ENCODE measurements around the gene ARID3B. TPM values are rescaled to one million over a fixed set of nuclear protein-coding genes. Genes with fewer than 3 reads are reported as not detected.

The ARID3B gene
- total and polyA plus RNA-seq, 2 donors (not counting 1 experiment from before 2014, with no cell fraction given) = 0.72 to 0.99 TPM

DNA sequence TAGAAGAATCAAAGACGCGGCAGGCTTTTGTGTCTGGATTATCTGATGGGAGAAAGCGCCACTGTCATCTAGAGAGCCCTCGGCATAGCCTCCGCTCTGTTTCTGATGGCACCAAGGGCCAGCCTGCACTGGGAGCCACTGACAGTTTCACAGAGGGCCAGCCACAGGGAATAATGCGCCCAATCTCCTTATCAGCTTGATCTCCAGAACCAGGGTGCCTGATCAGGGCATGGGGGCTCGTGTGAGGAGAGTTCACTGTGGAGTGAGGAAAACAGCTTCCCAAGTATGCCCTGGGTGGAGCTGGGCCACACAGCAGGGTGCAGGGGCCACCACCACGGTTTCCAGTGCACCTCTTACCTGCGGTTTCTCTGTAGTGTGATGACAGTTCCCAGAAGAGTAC lies 44.8 kb downstream of the ARID3B start:
- no peaks in the 10 kb centered on the region for H3K36me3 ChIP-seq (ENCODE audit: control insufficient read depth, insufficient read depth, low read length)
- no peak for TF ChIP-seq EZH2 (IDR thresholded peaks at IDR 0.05; ENCODE audit: low read length, missing control alignments)
- TF ChIP-seq, protein P1, sequence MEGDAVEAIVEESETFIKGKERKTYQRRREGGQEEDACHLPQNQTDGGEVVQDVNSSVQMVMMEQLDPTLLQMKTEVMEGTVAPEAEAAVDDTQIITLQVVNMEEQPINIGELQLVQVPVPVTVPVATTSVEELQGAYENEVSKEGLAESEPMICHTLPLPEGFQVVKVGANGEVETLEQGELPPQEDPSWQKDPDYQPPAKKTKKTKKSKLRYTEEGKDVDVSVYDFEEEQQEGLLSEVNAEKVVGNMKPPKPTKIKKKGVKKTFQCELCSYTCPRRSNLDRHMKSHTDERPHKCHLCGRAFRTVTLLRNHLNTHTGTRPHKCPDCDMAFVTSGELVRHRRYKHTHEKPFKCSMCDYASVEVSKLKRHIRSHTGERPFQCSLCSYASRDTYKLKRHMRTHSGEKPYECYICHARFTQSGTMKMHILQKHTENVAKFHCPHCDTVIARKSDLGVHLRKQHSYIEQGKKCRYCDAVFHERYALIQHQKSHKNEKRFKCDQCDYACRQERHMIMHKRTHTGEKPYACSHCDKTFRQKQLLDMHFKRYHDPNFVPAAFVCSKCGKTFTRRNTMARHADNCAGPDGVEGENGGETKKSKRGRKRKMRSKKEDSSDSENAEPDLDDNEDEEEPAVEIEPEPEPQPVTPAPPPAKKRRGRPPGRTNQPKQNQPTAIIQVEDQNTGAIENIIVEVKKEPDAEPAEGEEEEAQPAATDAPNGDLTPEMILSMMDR (conservative IDR thresholded peaks at IDR 0.05 in 1 of 2, IDR thresholded peaks at IDR 0.05 in 1 of 2; ENCODE audit: low read depth in 1 of 2, low read length in 2 of 2) = no peak
- H2AFZ ChIP-seq (ENCODE audit: low read length) = no peak overlapping the region

GRCh38 chr15:74589826-74590225 lies 48.8 kb downstream of the ARID3B start:
- Histone ChIP-seq H3K27me3 (ENCODE audit: control insufficient read depth, insufficient read depth, low read length) (no peaks in the 10 kb centered on the region), H3K9me3 (ENCODE audit: control insufficient read depth, insufficient read depth, low read depth, low read length) (no peaks in the 10 kb centered on the region), H3K9ac (ENCODE audit: insufficient read depth, low read length) (no peak overlapping the region), H3K36me3 (ENCODE audit: control insufficient read depth, insufficient read depth, low read length) (peaks cover 3% of the 10 kb centered on the region), H3K4me3 (replicated peaks in 1 of 4; ENCODE audit: control extremely low read depth in 1 of 4, insufficient read depth in 1 of 4, low read depth in 3 of 4, low read length in 4 of 4) (no peak overlapping the region), H3K4me1 (ENCODE audit: control insufficient read depth, extremely low read depth, insufficient read depth, low read length) (peaks cover 5% of the 10 kb centered on the region), H3K4me2 (ENCODE audit: extremely low read depth, insufficient read depth, low read length) (no peak overlapping the region), H3K27ac (ENCODE audit: insufficient read depth, low read length) (no peak overlapping the region), H4K20me1 (ENCODE audit: control insufficient read depth, extremely low read depth, insufficient read depth, low read length) (no peaks in the 10 kb centered on the region), H2AFZ (ENCODE audit: low read length) (no peak overlapping the region), H3K79me2 (ENCODE audit: control insufficient read depth, insufficient read depth, low read length) (no peaks in the 10 kb centered on the region)
- no peak for DNase-seq (ENCODE audit: low read depth in 2 of 2)
- TF ChIP-seq, protein P1 (conservative IDR thresholded peaks at IDR 0.05 in 1 of 2, IDR thresholded peaks at IDR 0.05 in 1 of 2; ENCODE audit: low read depth in 1 of 2, low read length in 2 of 2) = no peak
- no peak for TF ChIP-seq EZH2 (IDR thresholded peaks at IDR 0.05; ENCODE audit: low read length, missing control alignments)

More for the DNA sequence above, 44.8 kb downstream of the ARID3B start:
- Histone ChIP-seq H3K79me2 (ENCODE audit: control insufficient read depth, insufficient read depth, low read length) (no peaks in the 10 kb centered on the region), H3K4me3 (replicated peaks in 1 of 4; ENCODE audit: control extremely low read depth in 1 of 4, insufficient read depth in 1 of 4, low read depth in 3 of 4, low read length in 4 of 4) (no peak overlapping the region), H3K9me3 (ENCODE audit: control insufficient read depth, insufficient read depth, low read depth, low read length) (no peaks in the 10 kb centered on the region), H3K4me1 (ENCODE audit: control insufficient read depth, extremely low read depth, insufficient read depth, low read length) (peaks cover 5% of the 10 kb centered on the region), H3K27ac (ENCODE audit: insufficient read depth, low read length) (no peak overlapping the region), H3K4me2 (ENCODE audit: extremely low read depth, insufficient read depth, low read length) (no peak overlapping the region), H3K27me3 (ENCODE audit: control insufficient read depth, insufficient read depth, low read length) (no peaks in the 10 kb centered on the region), H3K9ac (ENCODE audit: insufficient read depth, low read length) (no peak overlapping the region), H4K20me1 (ENCODE audit: control insufficient read depth, extremely low read depth, insufficient read depth, low read length) (no peaks in the 10 kb centered on the region)
- DNase-seq (ENCODE audit: low read depth in 2 of 2) = no peak

DNA sequence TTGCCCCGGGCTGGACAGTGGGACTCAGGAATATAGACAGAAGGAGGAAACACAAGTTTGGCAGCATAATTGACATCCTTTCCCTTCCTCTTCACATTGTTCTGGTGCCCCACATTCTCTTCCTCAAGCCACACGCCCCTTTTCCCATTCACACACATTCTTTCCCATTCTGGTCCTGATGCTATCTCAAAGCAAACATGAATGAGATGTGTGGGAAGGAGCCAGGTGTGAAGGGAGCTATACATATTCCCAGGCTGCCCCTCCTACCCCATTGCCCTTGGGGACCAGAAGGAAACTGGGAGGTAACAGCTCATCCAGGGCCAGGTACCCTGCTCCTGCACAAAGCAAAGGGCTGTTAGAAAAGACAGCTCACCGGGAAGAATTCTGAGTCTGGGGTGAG lies 51.2 kb downstream of the ARID3B start:
- Histone ChIP-seq H3K27me3 (ENCODE audit: control insufficient read depth, insufficient read depth, low read length) (no peaks in the 10 kb centered on the region), H3K4me2 (ENCODE audit: extremely low read depth, insufficient read depth, low read length) (no peak overlapping the region), H4K20me1 (ENCODE audit: control insufficient read depth, extremely low read depth, insufficient read depth, low read length) (no peaks in the 10 kb centered on the region), H3K79me2 (ENCODE audit: control insufficient read depth, insufficient read depth, low read length) (no peaks in the 10 kb centered on the region), H3K9ac (ENCODE audit: insufficient read depth, low read length) (no peak overlapping the region), H2AFZ (ENCODE audit: low read length) (no peak overlapping the region), H3K27ac (ENCODE audit: insufficient read depth, low read length) (no peak overlapping the region), H3K4me1 (ENCODE audit: control insufficient read depth, extremely low read depth, insufficient read depth, low read length) (peaks cover 5% of the 10 kb centered on the region), H3K4me3 (replicated peaks in 1 of 4; ENCODE audit: control extremely low read depth in 1 of 4, insufficient read depth in 1 of 4, low read depth in 3 of 4, low read length in 4 of 4) (no peak overlapping the region), H3K36me3 (ENCODE audit: control insufficient read depth, insufficient read depth, low read length) (peaks cover 3% of the 10 kb centered on the region), H3K9me3 (ENCODE audit: control insufficient read depth, insufficient read depth, low read depth, low read length) (no peaks in the 10 kb centered on the region)
- DNase-seq (ENCODE audit: low read depth in 2 of 2) = no peak
- TF ChIP-seq, protein P1 (conservative IDR thresholded peaks at IDR 0.05 in 1 of 2, IDR thresholded peaks at IDR 0.05 in 1 of 2; ENCODE audit: low read depth in 1 of 2, low read length in 2 of 2) = no peak
- no peak for TF ChIP-seq EZH2 (IDR thresholded peaks at IDR 0.05; ENCODE audit: low read length, missing control alignments)
